ENCODE data around the gene NCOA7.
"Not testable (repeated sequence)": the region's sequence is repeated elsewhere in the genome, so short reads cannot be mapped to it uniquely, and the experiment has no call there.

Gene NCOA7

GRCh38 chr6:125968493-125968892, 177.7 kb downstream of the NCOA7 start:
- H3K4me3 Mint-ChIP-seq, result no peak overlapping the region
- peaks cover 37% of the 10 kb centered on the region for H3K4me1 Mint-ChIP-seq (ENCODE audit: low read depth)
- no peaks in the 10 kb centered on the region for H3K27me3 Mint-ChIP-seq
- no peaks in the 10 kb centered on the region for H3K9me3 Mint-ChIP-seq (ENCODE audit: low read depth)
- no peak overlapping the region for H3K27ac Mint-ChIP-seq
- peaks cover 5% of the 10 kb centered on the region for H3K36me3 Mint-ChIP-seq

- Mint-ChIP-seq H3K4me1 (ENCODE audit: low read depth) (peaks cover 31% of the 10 kb centered on the region), H3K9me3 (ENCODE audit: low read depth) (no peaks in the 10 kb centered on the region), H3K27ac (peak overlapping the region; percentile 38), H3K36me3 (peaks cover 5% of the 10 kb centered on the region), H3K4me3 (no peak overlapping the region), H3K27me3 (no peaks in the 10 kb centered on the region)
These were observed 180.0 kb downstream of the NCOA7 start for GRCh38 chr6:125970760-125971159.

GRCh38 chr6:125972478-125972877, 181.7 kb downstream of the NCOA7 start:
- H3K9me3 Mint-ChIP-seq (ENCODE audit: low read depth); H3K4me3 Mint-ChIP-seq; H3K27me3 Mint-ChIP-seq; H3K36me3 Mint-ChIP-seq: not testable (repeated sequence)
- Mint-ChIP-seq H3K27ac (peak overlapping the region; percentile 23), H3K4me1 (ENCODE audit: low read depth) (peaks cover 23% of the 10 kb centered on the region)

GRCh38 chr6:125974214-125974866, 183.6 kb downstream of the NCOA7 start:
- Mint-ChIP-seq H3K27me3 (no peaks in the 10 kb centered on the region), H3K27ac (no peak overlapping the region), H3K4me3 (no peak overlapping the region), H3K36me3 (peaks cover 8% of the 10 kb centered on the region), H3K9me3 (ENCODE audit: low read depth) (no peaks in the 10 kb centered on the region), H3K4me1 (ENCODE audit: low read depth) (peaks cover 9% of the 10 kb centered on the region)

- Mint-ChIP-seq H3K36me3 (peaks cover 8% of the 10 kb centered on the region), H3K27ac (no peak overlapping the region), H3K27me3 (no peaks in the 10 kb centered on the region), H3K4me3 (no peak overlapping the region), H3K4me1 (ENCODE audit: low read depth) (peaks cover 5% of the 10 kb centered on the region), H3K9me3 (ENCODE audit: low read depth) (no peaks in the 10 kb centered on the region)
These were observed 188.3 kb downstream of the NCOA7 start for GRCh38 chr6:125979101-125979500.
